Epithelial cell of esophagus (primary cell): Measurements from ENCODE around the gene IPO4.
"Not testable (repeated sequence)": the region's sequence is repeated elsewhere in the genome, so short reads cannot be mapped to it uniquely, and the experiment has no call there.

Experiments used
- DNase-seq: peaks from one replicate; pipeline ENCODE4 v3.0.0; 2010; ENCODE audit warnings: low read depth
- H3K4me3 ChIP-seq: 2 replicates; pipeline ENCODE4 v1.5.1; 2011; ENCODE audit warnings: mild to moderate bottlenecking, low read length, control low read depth
- CTCF ChIP-seq: IDR thresholded peaks from 2 replicates; pipeline ENCODE4 v1.5.1; 2011; ENCODE audit warnings: low read depth, mild to moderate bottlenecking, low read length, control low read depth, inconsistent platforms; ENCODE audit not compliant: insufficient read depth; ENCODE audit errors: missing control alignments

Gene IPO4

GRCh38 chr14:24228902-24229301, 40.3 kb upstream of the IPO4 start:
- TF ChIP-seq CTCF: no peak
- H3K4me3 ChIP-seq: no peak overlapping the region
- DNase-seq: no peak

DNA sequence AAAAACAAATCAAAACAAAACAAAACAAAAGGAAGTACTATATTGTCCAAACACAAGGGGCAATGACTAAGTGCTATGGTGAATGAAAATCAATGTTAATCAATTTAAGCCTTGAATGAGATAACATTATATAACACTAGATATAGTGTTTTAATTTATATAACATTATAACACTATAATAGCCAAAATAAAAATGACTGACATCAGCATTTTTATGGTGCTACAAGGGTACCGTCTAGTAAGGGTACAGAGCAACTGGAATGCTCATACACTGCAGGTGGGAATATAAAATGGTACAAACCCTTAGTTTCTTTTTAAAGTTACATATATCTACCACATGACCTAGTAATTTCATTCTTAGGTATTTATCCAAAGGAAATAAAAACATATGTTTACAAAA, 37.9 kb upstream of the IPO4 start:
- no peak for DNase-seq
- H3K4me3 ChIP-seq: no peak overlapping the region
- TF ChIP-seq CTCF: no peak

GRCh38 chr14:24224618-24225071, 36.0 kb upstream of the IPO4 start:
- TF ChIP-seq CTCF: no peak
- H3K4me3 ChIP-seq: no peak overlapping the region
- DNase-seq: peak; percentile 86

DNA sequence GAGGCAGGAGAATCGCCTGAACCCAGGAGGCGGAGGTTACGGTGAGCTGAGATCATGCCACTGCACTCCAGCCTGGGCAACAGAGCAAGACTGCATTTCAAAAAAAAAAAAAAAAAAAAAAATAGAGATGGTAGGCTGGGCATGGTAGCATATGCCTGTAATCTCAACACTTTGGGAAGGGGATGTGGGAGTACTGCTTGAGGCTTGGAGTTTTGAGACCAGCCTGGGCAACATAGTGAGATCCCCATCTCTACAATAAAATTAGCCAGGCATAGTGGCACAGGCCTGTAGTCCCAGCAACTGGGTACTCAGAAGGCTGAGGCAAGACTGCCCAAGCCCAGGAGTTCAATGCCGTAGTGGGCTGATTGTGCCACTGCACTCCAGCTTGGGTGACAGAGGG, 34.4 kb upstream of the IPO4 start:
- DNase-seq, H3K4me3 ChIP-seq: not testable (repeated sequence)

GRCh38 chr14:24219521-24219920, 30.9 kb upstream of the IPO4 start:
- no peak for TF ChIP-seq CTCF
- no peak for DNase-seq
- no peak overlapping the region for H3K4me3 ChIP-seq

GRCh38 chr14:24219080-24219479, 30.5 kb upstream of the IPO4 start:
- no peak overlapping the region for H3K4me3 ChIP-seq
- no peak for TF ChIP-seq CTCF
- DNase-seq: no peak

GRCh38 chr14:24216876-24217275, 28.3 kb upstream of the IPO4 start:
- not testable (repeated sequence) for H3K4me3 ChIP-seq, DNase-seq

GRCh38 chr14:24216345-24216699, 27.7 kb upstream of the IPO4 start:
- TF ChIP-seq CTCF: no peak
- no peak for DNase-seq
- no peak overlapping the region for H3K4me3 ChIP-seq
